ENCODE results near the gene DUSP22.
"Not testable (repeated sequence)": the region's sequence is repeated elsewhere in the genome, so short reads cannot be mapped to it uniquely, and the experiment has no call there.

Gene DUSP22

DNA sequence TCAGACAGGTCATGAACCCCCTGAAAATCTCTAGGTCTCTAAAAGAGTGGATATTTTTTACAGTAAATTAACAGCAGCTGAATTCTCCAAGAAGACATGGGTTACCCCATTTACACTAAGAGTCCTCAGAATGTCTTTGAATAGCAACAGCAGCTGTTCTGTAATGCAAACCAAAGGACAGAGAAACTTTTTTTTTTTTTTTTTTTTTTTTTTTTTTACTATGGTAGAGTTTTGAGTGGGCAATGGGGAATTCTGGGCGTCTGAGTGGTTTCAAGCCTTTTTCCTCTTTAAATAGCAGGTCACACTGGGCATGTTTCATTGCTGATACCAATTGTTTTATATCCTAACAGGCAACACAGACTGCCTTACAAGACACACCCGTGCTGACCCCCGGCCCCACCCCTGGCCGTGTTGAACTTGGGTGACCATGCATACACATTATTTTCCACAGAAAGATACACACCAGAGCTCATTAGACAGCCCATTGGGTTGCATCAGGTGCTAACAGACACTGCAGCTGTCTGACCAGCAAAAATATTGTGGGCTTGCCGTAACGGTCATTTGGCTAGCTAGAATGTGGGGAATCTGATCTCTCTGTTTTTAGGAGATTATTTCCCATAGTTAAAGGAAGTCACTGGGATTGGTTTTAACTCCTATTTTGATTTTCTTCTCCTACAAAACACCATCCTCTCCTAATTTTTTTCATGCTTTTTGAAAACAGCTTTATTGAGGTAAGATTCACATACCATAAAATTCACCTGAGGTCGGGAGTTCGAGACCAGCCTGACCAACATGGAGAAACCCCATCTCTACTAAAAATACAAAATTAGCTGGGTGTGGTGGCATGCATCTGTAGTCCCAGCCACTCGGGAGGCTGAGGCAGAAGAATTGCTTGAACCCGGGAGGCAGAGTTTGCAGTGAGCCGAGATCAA, 72.6 kb downstream of the DUSP22 start:
- DNase-seq (ENCODE audit: low read depth): no peak

- no peak for DNase-seq (ENCODE audit: low read depth)
These were observed 73.5 kb downstream of the DUSP22 start for GRCh38 chr6:365835-366234.

GRCh38 chr6:366389-367297, 74.4 kb downstream of the DUSP22 start:
- no peak for DNase-seq (ENCODE audit: low read depth)

- no peak for DNase-seq (ENCODE audit: low read depth)
These were observed 75.1 kb downstream of the DUSP22 start for GRCh38 chr6:367298-367794.

DNA sequence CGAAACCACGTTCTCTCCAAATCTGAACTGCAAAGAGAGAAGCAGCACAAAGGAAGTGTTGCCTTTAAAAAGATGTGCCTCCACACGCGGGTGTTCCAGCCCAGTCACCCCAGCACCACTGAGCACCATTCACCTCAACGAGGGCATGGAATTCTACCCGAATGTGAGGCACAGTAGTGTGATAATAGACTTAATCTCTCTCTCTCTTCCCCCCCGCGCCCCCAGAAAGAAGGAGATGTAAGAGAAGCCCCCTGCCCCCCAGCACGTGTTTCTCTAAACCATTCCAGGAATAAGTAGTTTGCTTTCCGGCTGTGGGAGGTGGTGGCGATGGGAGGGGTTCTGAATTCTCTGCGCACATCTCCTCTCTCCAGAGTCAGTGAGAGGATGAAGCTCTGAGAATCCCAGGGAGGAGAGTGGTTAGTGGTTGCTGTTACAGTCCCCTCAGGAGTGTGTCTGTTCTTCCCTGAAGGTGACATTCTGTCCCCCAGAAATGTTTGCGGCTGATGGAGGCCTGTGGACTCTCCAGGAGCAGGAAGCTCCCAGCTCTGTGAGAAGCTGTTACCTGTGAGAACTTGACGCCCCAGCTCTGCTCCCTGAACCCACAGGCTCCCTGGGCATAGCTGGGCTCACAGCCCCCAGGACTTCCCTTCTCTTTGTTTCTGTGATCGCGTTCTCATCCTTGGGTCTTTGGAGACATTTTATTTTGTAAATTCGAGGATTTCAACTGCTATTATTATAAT, 75.8 kb downstream of the DUSP22 start:
- DNase-seq (ENCODE audit: low read depth): no peak

- DNase-seq (ENCODE audit: low read depth): no peak
These were observed 77.5 kb downstream of the DUSP22 start for GRCh38 chr6:369559-370431.

DNA sequence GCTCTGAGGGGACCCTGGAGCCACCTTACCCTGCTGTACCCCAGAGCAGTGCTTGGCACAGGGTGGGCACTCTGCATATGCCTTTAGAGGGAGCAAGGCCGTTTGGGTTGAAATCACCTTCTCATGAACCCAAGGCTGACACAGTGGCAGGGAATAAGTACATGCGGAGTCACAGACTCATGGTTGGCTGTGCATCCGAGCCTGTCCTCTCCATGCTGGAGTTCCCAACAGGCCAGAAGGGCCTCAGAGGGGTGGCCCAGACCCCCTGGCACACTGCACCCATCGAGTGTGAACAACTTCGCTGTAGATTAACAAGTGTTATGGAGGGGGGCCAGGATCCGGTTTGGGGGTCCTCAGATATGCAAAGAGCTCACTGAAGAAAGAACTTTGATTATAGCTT, 78.3 kb downstream of the DUSP22 start:
- no peak for DNase-seq (ENCODE audit: low read depth)

GRCh38 chr6:371851-372250, 79.6 kb downstream of the DUSP22 start:
- DNase-seq (ENCODE audit: low read depth): not testable (repeated sequence)

GRCh38 chr6:372336-372911, 80.1 kb downstream of the DUSP22 start:
- DNase-seq (ENCODE audit: low read depth): no peak

GRCh38 chr6:373031-373430, 80.7 kb downstream of the DUSP22 start:
- DNase-seq (ENCODE audit: low read depth): no peak

GRCh38 chr6:373773-374724, 81.8 kb downstream of the DUSP22 start:
- DNase-seq (ENCODE audit: low read depth): no peak

DNA sequence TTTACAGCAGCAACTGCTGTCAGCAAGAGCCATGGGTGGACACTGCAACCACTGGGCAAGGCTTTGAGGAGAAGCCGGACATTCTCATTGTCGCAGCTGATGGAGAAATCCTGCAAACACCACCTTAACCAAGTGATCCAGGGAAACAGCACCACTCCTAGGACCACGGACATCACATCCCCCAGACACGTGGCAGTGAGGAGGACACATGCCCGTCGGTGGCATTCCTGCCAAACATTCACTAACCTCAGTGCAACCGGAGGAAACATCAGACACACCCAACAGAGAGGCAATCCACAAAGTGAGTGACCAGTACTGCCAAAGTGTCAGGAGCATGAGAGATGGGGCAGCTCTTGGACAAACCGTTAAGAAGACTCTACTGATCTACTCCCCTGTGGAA, 82.7 kb downstream of the DUSP22 start:
- DNase-seq (ENCODE audit: low read depth): no peak

GRCh38 chr6:376827-377640, 84.7 kb downstream of the DUSP22 start:
- no peak for DNase-seq (ENCODE audit: low read depth)

- DNase-seq (ENCODE audit: low read depth): not testable (repeated sequence)
These were observed 85.3 kb downstream of the DUSP22 start for GRCh38 chr6:377641-378020.

DNA sequence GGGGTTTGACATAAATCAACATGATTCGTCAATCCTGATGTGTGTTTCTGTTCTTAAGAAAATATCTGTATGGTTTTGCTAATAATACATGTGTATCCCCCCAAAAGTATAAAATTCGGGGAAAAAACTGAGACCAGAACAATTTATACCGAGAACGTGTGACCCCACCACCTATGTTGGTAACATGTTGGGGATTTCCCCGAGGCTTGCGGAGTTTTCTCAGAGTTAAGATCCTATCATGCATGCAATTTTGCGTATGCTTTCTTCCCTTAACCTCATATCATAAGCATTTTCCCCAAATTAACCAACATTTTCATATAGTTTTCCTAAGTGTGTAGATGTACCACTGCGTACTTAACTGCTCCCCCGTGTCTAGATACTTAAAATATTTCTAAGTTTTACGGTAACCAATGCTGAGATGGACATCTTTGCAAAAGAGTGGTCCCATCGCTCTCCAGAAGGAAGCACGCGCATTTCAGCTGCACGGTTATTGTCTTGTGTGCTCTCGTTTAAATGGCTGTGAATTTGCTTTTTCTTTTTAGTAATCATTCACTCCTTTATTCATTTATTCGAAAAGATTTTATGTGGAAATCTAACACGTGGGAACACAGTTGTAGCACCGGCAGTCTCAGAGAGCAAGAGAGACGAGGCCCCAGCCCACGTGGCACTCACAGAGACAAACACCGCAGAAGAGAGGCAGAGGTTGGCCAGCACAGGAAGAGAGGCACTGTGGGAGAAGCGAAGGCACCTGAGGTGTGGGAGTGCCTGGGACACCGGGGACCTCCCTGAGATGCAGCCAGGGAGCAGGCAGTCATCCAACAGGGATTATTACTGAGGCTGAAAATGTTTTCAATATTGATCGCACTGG, 86.0 kb downstream of the DUSP22 start:
- no peak for DNase-seq (ENCODE audit: low read depth)

- no peak for DNase-seq (ENCODE audit: low read depth)
These were observed 86.7 kb downstream of the DUSP22 start for GRCh38 chr6:378958-379409.

GRCh38 chr6:379410-380181, 87.3 kb downstream of the DUSP22 start:
- no peak for DNase-seq (ENCODE audit: low read depth)

Measured in activated T-cell treated with anti-CD3 and anti-CD28 coated beads for 1 hour (primary cell).